ENCODE results near the gene SDE2. TPM values are rescaled to one million over a fixed set of nuclear protein-coding genes. Genes with fewer than 3 reads are reported as not detected.

SDE2 gene
- total RNA-seq (2022; extraction: Qiagen RNA extraction): 7.3 to 10.2 TPM (median 8.4 TPM) in 5 replicates

DNA sequence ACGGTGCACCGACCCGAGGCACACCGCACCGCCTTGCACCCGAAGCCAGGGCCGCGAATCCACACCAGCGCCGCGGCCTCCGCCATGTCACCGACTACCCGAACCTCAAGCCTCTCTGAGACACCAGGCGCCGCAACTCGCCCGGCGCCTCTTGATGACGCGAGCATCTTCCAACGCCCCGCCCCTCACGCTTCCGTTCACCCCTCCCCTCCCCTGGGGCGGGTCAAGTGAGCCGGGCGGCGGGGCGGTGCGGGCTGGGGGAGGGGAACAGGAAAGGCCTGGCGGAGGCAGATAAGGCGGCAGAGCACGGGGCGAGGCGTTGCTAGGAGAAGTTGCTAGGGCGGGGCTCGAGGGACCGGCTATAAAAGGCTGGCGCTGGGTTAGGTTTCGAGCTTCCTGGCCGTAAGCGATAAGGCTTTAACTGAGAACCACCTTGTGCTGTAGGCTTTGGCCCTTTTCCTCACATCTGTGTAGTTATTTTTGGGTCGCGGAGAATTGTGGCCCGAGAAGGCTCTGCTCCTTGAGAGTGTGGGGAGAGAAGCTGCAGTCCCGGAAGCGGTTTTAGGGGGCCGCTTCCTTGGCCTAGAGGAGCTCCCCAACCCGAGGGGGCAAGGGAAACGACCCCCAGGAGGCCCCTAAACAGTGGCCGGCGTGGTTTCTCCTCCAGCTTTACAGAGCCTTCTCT lies at the start of gene SDE2:
Gene SDE2 (minus strand): TSS at position 117 of the 685 bp plus-strand sequence. CDS start 31 bp downstream, at position 86.

DNA sequence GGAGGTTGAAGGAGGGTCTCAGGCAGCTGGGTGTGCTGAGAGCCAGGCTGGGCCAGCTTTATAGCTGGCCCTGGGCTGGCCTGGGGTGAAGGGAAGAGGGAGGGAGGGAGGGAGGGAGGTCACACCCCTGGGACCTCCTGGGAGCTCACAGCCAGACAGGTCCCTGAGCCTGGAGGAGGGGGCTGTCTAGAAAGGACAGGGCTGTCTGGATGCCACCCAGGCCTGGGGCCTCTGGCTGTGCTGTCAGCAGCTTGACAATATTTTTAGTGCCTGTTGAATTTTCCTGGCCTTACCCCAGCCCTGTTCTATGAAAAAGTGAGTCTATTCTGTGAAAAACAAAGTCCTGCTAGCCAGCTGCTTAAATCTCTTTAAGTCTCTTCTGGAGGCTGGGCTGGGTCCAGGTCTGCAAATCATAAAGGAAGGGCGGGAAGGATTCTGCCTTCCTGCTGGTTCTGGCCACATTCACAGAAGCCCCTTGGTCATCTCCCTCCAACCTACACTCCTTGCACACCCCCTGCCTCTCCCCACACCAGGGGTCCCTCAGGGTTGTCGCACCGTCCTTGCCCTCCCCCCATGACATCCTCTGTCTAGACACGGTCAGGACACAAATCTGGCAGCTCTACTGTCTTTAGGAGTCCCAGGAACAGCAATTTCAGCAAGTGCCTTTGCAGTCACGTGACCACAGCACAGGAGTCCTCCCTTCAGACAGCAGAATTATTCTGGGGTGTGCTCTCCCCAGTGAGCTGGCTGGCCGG lies 57.8 kb downstream of the SDE2 start, which contains the start of gene LEFTY2:
Gene LEFTY2 (minus strand): TSS at position 34 of the 755 bp plus-strand sequence. CDS start 80 bp downstream, outside the sequence.

Other genes starting within 250 kb of the SDE2 start
- 210 to 367 TPM (median 224 TPM) in 5 replicates for gene SRP9, start 221.5 kb downstream of the SDE2 start, total RNA-seq (2022; extraction: Qiagen RNA extraction)
- 201 to 236 TPM (median 215 TPM) in 5 replicates for gene EPHX1, start 189.2 kb downstream of the SDE2 start, total RNA-seq (2022; extraction: Qiagen RNA extraction)
- gene TMEM63A, start 117.0 kb downstream of the SDE2 start, total RNA-seq (2022; extraction: Qiagen RNA extraction): 2.8 to 6.9 TPM (median 5.3 TPM) in 5 replicates
- 0.61 to 2.0 TPM (median 1.3 TPM) in 5 replicates for gene LEFTY1, start 110.2 kb downstream of the SDE2 start, total RNA-seq (2022; extraction: Qiagen RNA extraction)
- gene PYCR2, start 75.1 kb downstream of the SDE2 start, total RNA-seq (2022; extraction: Qiagen RNA extraction): 41.6 to 49.5 TPM (median 47.8 TPM) in 5 replicates
- gene LEFTY2, start 58.1 kb downstream of the SDE2 start, total RNA-seq (2022; extraction: Qiagen RNA extraction): 0.10 to 0.29 TPM (median 0.24 TPM) in 3 of 5 replicates, not detected in the others
- 352 to 450 TPM (median 386 TPM) in 5 replicates for gene H3-3A, start 63.4 kb upstream of the SDE2 start, total RNA-seq (2022; extraction: Qiagen RNA extraction)
- 22.8 to 28.9 TPM (median 27.6 TPM) in 5 replicates for gene ACBD3, start 187.4 kb upstream of the SDE2 start, total RNA-seq (2022; extraction: Qiagen RNA extraction)
- gene MIXL1, start 224.3 kb upstream of the SDE2 start, total RNA-seq (2022; extraction: Qiagen RNA extraction): 0.08 to 0.14 TPM (median 0.09 TPM) in 3 of 5 replicates, not detected in the others